Fibroblast of peridontal ligament (primary cell): ENCODE data around the gene TXNDC11.
A peak's percentile ranks its signal among the peaks of the same experiment; 100 is the strongest.
"Not testable (repeated sequence)": the region's sequence is repeated elsewhere in the genome, so short reads cannot be mapped to it uniquely, and the experiment has no call there.

Experiments used
- DNase-seq: peaks from one replicate; pipeline ENCODE4 v3.0.0-alpha.2; 2010; ENCODE audit errors: extremely low read depth

Gene TXNDC11

DNA sequence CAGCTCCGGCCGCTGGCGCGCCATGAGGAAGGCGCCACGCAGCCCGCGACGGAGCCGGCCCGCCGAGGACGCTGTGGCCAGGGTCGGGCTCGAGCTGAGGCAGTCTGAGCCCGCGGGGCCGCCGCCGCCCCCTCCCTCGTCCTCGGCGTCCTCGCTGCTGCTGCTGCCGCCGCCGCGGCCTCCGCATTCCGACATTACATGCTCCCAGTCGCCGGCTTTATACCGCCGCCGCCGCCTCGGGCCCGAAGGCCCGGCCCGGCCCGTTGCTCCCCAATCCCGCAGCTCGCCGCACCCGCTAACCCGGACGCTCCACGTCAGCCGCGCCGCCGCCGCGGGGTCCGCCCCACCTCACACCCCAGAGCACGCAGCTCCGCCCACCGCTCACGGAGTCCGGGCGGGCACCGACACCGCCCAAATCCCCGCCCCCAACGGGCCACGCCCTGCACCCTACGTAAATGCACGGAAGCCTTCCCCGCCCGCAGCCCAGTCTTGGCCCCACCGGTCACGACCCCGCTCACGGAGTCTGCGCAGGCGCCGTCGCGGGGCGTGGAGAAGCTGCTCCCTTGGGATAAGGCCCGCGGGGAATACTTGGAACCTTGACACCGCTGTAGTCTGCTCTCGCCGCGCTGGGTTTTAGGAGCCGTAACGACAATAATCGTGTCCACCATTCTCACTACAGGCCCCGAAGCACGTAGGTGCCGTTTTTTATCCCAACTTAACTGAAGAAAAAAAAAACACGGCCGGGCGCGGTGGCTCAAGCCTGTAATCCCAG, at the start of gene TXNDC11:
TSS of gene TXNDC11 (minus strand) at position 322 of the 772 bp plus-strand sequence. CDS start at position 195, 127 bp downstream.
- peak; percentile 97 for DNase-seq

GRCh38 chr16:11791144-11791828, 48.6 kb upstream of the TXNDC11 start:
- no peak for DNase-seq

GRCh38 chr16:11788914-11789313, 46.3 kb upstream of the TXNDC11 start:
- no peak for DNase-seq

DNA sequence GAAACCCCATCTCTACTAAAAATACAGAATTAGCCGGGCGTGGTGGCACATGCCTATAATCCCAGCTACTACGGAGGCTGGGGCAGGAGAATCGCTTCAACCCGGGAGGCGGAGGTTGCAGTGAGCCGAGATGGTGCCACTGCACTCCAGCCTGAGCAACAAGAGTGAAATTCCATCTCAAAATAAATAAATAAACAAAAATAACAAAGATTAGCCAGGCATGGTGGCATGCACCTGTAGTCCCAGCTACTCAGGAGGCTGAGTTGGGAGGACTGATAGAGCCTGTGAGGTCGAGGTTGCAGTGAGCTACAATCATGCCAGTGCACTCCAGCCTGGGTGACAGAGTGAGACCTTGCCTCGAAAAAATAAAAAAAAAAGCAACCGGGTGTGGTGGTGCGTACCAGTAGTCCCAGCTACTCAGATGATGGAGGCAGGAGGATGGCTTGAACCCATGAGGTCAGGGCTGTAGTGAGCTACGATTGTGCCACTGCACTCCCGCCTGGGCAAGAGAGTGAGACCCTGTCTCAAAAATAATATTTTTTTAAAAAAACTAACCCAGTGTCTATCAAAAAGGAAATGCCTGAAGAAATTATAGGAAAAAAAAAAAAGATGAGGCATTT, 42.4 kb upstream of the TXNDC11 start:
- DNase-seq, result not testable (repeated sequence)

DNA sequence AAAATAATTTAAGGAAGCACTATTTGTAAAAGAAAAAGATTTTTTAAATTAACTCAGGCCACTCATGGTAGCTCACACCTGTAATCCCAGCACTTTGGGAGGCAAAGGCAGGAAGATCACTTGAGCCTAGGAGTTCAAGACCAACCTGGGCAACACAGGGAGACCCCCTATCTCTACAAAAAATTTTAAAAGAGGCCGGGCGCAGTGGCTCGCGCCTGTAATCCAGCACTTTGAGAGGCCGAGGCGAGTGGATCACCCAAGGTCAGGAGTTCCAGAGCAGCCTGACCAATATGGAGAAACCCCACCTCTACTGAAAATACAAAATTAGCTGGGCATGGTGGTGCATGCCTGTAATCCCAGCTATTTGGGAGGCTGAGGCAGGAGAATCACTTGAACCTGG, 41.7 kb upstream of the TXNDC11 start:
- DNase-seq, result not testable (repeated sequence)

DNA sequence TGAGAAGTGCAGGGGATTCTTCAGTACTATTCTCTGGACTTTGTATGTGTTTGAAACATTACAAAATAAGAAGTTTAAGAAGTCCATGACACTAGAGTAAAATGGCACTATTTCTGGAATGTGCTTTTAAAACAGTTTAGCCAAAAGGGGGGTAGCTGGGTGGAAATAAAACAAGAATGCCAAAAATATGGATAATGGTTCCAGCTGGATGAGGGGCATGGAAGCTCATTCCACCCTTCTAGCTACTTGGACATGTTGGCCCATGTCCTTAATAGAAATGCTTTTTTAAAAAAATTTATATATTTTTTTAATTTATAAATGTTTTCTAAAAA, 41.3 kb upstream of the TXNDC11 start:
- peak; percentile 43 for DNase-seq

DNA sequence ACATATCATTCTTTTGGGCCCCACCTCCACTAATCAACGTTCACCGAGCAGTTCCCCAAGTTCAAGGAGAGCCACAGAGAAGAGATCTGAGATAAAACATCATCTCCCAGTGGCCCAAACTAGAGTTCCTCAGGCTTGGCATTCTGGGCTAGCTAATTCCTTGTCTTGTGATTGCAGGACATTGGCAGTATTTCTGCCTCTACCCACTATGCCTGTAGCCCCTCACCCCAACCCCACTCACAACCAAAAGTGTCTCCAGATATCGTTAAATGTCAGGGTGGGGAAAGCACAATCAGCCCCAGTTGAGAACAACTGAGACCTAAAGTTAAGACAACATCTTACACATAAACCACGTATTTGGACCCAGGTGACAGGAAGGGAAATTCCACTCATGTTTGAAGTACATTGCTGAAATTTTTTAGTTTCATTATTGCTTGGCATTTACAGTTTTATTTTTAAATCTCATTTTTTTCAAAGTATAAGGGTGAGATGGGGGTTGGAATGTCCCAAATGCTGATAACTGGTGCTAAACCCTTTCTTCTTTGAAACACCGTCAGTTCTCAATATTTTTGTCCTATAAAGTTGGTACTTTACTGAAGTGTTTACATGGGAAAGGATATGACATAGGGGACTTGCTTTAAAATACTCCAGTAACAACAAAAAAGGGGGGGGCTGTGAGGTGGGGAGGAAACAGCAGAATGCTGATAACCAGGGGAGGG, 40.8 kb upstream of the TXNDC11 start:
- no peak for DNase-seq

DNA sequence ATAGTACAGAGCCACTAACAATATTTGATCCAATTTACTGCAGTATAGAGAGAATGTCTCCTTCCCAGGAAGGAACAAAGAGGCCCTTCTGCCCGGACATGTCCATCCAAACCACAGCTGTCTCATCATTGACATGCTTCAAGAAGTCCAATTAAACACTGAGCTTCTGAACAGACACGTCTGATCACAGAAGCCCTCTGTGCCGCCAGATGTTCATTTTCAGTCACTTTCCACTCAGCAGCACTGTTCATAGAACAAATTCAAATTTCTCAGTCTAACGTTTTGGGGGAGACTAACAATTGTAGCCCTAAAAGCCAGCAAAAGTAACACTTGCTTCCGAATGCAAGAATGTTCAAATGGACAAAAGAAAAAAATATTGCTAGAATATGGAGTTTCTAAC, 39.1 kb upstream of the TXNDC11 start:
- DNase-seq, result no peak

DNA sequence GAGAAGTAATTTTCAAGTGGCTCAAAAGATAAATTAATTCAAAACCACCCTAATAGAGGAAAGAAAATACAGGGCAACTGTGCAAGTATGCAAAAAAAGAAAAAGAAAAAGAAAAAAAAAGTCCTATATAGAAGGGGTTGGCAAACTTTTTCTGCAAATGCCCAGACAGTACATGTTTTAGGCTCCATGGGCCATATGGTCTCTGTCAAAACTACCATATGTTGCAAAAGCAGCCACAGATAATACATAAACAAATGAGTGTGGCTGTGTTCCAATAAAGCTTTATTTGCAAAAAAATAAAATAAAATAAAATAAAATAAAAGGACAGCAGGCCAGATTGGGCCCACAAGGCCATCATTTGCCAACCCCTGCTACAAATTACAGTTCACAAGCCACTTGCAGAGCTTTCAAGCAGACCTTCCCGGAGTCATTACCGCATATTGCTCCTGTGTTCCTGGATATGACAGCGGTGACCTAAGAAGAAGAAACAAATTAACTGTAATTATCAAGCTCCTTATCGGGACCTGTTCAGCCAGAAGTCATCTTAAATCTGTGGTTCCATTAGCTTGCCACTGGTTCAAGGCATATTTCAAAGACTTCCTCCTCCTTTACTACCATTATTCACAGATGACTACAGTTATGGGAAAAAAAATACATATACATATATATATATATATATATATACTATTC, 38.5 kb upstream of the TXNDC11 start:
- DNase-seq, result no peak

GRCh38 chr16:11779074-11779473, 36.4 kb upstream of the TXNDC11 start:
- no peak for DNase-seq

GRCh38 chr16:11774065-11774626, 31.5 kb upstream of the TXNDC11 start:
- no peak for DNase-seq

DNA sequence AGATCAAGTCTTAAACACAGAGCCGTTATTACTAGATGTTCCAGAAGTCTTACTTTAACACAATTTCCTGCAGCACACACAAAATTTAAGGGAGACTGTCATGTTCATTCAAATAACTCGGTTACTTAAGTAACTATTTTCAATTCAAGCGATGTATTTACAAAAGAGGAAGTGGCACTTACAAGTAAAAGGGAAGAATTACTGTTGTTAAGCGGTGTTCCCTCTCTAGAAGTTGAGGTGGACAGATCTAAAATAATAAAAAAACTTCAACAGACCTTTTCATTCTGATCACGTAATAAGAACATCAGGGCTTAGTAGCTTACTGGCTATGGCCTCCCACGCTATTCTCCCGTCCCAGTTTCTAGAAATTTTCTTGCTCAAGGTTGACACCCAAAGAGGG, 26.2 kb upstream of the TXNDC11 start:
- no peak for DNase-seq

DNA sequence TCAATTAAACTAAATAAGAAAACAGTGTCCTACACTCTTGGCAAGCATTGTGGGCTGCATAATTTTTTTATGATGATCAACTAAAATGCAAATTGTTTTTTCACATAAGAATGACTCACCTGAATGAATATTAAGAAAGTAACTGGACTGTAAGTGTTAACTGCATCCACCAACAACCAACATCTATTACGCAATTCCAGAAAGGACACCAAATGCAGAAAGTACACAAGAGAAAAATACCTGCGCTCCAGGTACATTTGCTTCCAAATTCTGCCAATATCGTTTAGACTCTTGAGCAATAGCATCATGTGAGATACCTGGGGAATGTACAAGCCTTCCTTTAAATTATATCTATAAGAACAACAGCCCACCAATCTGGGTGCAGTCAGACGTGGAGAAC, 19.8 kb upstream of the TXNDC11 start:
- DNase-seq, result no peak

GRCh38 chr16:11759997-11760396, 17.3 kb upstream of the TXNDC11 start:
- DNase-seq, result no peak

GRCh38 chr16:11759163-11759834, 16.6 kb upstream of the TXNDC11 start:
- no peak for DNase-seq

- peak; percentile 65 for DNase-seq
Measured at GRCh38 chr16:11757671-11758545, 15.3 kb upstream of the TXNDC11 start.

- no peak for DNase-seq
Measured at GRCh38 chr16:11756248-11756647, 13.6 kb upstream of the TXNDC11 start.

DNA sequence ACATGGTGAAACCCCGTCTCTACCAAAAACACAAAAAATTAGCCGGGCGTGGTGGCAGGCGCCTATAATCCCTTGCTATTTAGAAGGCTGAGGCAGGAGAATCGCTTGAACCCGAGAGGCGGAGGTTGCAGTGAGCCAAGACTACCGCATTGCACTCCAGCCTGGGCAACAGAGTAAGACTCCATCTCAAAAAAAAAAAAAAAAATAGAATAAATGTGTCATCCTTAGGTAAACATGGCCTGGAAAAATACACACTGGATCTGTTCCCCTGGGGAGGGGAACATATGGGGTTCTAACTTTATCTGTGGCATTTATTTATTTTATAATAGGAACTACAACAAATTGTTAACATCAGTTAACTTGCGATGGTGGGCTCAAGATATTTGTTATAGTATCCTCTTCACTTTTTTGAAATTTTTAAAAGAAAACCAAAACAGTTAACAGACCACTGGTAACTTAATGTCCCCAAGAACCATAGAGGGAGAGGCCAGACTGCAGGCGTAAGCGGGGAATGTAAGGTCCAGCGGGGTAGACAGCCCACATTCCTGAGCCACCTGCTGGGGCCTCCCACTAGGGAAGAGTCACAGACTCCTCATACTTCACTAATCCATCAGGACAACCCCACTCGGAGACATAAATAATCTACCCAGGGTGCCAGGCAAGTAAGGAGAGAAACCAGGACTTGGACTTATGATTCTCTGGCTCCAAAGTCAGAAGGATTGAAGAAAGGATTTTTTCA, 12.5 kb upstream of the TXNDC11 start:
- no peak for DNase-seq

- DNase-seq, result no peak
Measured at GRCh38 chr16:11752856-11753255, 10.2 kb upstream of the TXNDC11 start.
